Measurements from ENCODE around the gene ATXN2L. TPM values are rescaled to one million over a fixed set of nuclear protein-coding genes. Genes with fewer than 3 reads are reported as not detected.
"Not testable (repeated sequence)": the region's sequence is repeated elsewhere in the genome, so short reads cannot be mapped to it uniquely, and the experiment has no call there.

The ATXN2L gene, protein sequence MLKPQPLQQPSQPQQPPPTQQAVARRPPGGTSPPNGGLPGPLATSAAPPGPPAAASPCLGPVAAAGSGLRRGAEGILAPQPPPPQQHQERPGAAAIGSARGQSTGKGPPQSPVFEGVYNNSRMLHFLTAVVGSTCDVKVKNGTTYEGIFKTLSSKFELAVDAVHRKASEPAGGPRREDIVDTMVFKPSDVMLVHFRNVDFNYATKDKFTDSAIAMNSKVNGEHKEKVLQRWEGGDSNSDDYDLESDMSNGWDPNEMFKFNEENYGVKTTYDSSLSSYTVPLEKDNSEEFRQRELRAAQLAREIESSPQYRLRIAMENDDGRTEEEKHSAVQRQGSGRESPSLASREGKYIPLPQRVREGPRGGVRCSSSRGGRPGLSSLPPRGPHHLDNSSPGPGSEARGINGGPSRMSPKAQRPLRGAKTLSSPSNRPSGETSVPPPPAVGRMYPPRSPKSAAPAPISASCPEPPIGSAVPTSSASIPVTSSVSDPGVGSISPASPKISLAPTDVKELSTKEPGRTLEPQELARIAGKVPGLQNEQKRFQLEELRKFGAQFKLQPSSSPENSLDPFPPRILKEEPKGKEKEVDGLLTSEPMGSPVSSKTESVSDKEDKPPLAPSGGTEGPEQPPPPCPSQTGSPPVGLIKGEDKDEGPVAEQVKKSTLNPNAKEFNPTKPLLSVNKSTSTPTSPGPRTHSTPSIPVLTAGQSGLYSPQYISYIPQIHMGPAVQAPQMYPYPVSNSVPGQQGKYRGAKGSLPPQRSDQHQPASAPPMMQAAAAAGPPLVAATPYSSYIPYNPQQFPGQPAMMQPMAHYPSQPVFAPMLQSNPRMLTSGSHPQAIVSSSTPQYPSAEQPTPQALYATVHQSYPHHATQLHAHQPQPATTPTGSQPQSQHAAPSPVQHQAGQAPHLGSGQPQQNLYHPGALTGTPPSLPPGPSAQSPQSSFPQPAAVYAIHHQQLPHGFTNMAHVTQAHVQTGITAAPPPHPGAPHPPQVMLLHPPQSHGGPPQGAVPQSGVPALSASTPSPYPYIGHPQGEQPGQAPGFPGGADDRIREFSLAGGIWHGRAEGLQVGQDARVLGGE
- total RNA-seq (100 to 1,000 TPM; 242 to 345 TPM), polyA plus RNA-seq (ENCODE audit: insufficient read depth, low read depth, low replicate concordance) (521 TPM)
- long read RNA-seq, donor 1, partial matches to known transcripts: 14 of 14 reads
- long read RNA-seq, donor 1, other reads (novel, unspliced or antisense): 0 of 14 reads
- long read RNA-seq, donor 2, full-length matches to known transcripts: 2 of 9 reads
- long read RNA-seq, donor 2, partial matches to known transcripts: 7 of 9 reads
- long read RNA-seq, donor 2, other reads (novel, unspliced or antisense): 0 of 9 reads

DNA sequence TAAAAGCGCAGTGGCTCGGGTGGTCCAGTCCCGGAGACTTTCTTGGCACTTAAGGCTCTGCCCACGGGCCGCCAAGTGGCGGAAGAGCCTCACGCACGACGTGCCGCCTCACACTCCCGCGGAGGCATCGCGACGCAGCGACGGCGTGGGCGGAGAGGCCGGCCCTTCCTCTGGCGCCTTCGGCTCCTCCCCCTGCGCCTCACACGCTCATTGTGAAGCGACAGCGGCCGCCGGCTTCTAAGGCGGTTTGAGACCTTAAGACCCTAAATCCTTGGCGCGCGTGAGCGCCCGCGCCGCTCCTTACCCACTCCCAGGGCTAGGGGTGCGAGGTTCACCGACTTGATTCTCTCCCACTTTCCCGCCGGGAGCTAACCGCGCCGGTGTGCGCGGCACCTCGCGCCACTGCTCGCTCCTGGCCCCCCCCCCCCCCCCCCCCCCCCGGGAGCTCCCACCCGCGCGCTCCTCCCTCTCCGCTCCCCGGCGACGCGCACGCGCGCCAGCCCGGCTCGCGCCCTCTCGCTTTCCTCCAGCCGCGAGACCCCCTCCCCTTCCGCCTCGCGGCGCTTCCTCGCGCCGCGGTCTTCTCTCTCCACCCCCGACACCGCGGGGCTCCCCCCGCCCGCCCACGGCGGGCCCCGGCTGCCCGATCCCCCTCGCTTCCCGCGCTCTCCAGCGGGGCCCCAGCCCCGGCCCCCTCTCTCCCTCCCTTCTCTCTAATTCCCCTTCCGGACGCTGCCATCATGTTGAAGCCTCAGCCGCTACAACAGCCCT, at the start of gene ATXN2L:
Gene ATXN2L, plus strand, starts transcription at position 480 of the 771 bp plus-strand sequence. Its CDS starts 261 bp downstream, at position 741.
- WGBS, 2 donors: 0 to 1% methylated on average over 33 to 53 of the region's 91 CpGs
- intact Hi-C loops (cut with DNase I; ENCODE audit: low total_unique reads): no loop called here
- H3K36me3 ChIP-seq (ENCODE audit: low read depth, missing control alignments): peaks cover 3% of the 10 kb centered on the region

DNA sequence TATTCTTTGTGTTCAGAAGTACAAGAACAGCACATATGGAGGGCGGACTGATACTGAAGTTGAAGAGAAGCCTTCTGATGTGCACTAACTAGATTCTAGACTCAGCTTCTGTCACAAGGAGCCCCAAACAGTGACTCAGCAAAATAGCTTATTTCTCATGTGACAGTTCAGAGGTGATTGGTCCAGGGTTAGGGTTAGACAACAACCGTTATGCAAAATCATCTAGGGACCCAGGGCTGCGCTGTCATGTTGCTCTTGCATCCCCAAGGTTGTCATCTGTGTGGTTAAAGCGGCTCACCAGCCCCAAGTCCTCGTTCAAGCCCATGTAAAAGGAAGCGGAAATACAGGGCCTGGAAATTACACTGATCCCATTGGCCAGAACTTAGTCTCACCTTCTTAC, 41.1 kb upstream of the ATXN2L start:
- intact Hi-C loops (cut with DNase I; ENCODE audit: low total_unique reads); H3K9me3 ChIP-seq; H3K4me3 ChIP-seq; H3K27ac ChIP-seq; H3K27me3 ChIP-seq; DNase-seq; H3K36me3 ChIP-seq (ENCODE audit: low read depth, missing control alignments); H3K4me1 ChIP-seq: not testable (repeated sequence)
- no CpG with 5 or more reads among the region's 6 CpGs for WGBS, 2 donors

More for the DNA sequence above, at the start of gene ATXN2L:
- peak; percentile 95 for DNase-seq
- Histone ChIP-seq H3K27me3 (no peaks in the 10 kb centered on the region), H3K27ac (peak within 1 kb of the TSS; percentile 95 to 99), H3K9me3 (no peaks in the 10 kb centered on the region), H3K4me3 (peak within 1 kb of the TSS; percentile 74 to 100), H3K4me1 (peaks cover 25% of the 10 kb centered on the region)
- TF ChIP-seq POLR2A (IDR thresholded peaks at IDR 0.05): peak; percentile 2
- TF ChIP-seq, protein P1, sequence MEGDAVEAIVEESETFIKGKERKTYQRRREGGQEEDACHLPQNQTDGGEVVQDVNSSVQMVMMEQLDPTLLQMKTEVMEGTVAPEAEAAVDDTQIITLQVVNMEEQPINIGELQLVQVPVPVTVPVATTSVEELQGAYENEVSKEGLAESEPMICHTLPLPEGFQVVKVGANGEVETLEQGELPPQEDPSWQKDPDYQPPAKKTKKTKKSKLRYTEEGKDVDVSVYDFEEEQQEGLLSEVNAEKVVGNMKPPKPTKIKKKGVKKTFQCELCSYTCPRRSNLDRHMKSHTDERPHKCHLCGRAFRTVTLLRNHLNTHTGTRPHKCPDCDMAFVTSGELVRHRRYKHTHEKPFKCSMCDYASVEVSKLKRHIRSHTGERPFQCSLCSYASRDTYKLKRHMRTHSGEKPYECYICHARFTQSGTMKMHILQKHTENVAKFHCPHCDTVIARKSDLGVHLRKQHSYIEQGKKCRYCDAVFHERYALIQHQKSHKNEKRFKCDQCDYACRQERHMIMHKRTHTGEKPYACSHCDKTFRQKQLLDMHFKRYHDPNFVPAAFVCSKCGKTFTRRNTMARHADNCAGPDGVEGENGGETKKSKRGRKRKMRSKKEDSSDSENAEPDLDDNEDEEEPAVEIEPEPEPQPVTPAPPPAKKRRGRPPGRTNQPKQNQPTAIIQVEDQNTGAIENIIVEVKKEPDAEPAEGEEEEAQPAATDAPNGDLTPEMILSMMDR (IDR thresholded peaks at IDR 0.05): peak in 2 of 3 experiments; percentile 44 to 63

DNA sequence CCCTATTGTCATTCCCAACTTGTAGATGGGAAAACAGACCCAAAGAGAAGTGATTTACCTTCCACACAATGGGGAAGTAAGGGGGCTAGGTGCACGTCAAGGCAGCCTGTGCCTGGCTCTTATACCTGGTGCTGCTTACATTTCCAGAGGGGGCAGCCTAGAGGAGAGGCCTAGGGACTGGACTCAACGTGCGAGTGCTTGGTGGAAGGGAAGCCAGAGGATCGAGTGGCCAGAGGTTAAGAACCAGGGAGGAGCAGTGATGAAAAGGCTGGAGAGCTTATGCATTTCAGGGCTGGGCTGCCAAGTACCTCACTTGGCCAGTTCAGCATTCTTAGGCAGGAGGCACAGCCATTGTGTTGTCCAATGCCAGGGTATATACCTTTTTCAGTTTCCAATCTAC, 40.4 kb upstream of the ATXN2L start:
- H3K27ac ChIP-seq; intact Hi-C loops (cut with DNase I; ENCODE audit: low total_unique reads); H3K36me3 ChIP-seq (ENCODE audit: low read depth, missing control alignments); H3K9me3 ChIP-seq; H3K4me3 ChIP-seq; H3K27me3 ChIP-seq; H3K4me1 ChIP-seq; DNase-seq: not testable (repeated sequence)
- WGBS, 2 donors: no CpG with 5 or more reads among the region's 4 CpGs

DNA sequence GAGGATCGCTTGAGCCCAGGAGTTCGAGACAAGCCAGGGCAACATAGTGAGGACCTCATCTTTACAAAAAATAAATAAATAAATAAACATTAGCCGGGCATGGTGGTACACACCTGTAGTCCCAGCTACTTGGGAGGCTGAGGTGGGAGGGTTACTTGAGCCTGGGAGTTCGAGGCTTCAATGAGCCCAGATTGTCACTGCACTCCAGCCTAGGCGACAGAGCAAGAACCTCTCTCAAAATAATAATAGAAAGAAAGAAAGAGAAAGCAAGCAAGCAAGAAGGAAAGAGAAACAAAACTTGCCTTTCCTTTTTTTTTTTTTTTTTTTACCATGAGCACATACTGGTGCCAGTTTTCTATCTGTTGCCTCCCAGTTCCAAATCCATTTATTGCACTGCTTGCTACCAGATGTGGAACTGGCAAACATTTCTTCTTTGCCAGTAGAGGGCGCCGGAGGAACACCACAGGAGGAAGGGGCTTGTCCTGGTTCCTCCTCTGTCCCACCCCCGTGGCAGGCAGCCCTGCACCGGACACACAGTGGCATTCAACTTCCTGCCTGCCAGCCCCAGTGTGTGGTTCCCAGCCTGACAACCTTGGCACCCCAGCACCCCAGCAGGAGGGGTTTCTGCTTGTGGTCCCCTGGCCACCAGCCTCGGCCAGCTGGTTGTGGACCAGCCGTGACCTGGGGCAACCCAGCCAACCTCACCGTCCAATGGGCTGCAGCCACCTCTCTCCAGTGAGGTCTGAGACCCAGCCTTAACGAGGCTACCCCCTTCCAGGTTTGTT, 20.4 kb upstream of the ATXN2L start:
- WGBS, 2 donors: 54 to 59% methylated on average over 4 to 8 of the region's 13 CpGs
- not testable (repeated sequence) for H3K27ac ChIP-seq

DNA sequence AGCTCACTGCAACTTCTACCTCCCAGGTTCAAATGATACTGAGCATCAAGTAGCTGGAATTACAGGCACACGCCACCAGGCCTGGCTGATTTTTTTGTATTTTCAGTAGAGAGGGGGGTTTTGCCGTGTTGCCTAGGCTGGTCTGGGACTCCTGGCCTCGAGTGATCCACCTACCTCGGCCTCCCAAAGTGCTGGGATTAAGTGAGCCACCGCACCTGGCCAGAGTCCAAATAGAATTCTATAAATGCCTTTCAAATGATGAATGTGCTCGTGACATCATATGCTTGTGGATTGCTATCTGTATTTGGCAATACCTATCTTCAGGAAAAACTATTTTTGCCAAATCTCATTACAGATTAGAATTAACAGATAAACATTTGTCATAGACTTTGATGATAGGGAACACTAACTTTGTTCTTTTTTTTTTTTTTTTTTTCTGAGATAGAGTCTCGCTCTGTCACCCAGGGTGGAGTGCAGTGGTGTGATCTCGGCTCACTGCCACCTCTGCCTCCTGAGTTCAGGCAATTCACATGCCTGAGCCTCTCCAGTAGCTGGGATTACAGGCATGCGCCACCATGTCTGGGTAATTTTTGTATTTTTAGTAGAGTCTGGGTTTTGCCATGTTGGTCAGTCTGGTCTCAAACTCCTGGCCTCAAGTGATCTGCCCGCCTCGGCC, 15.2 kb upstream of the ATXN2L start:
- intact Hi-C loops (cut with DNase I; ENCODE audit: low total_unique reads); H3K27me3 ChIP-seq; DNase-seq; H3K4me3 ChIP-seq; H3K4me1 ChIP-seq; H3K36me3 ChIP-seq (ENCODE audit: low read depth, missing control alignments); H3K27ac ChIP-seq; H3K9me3 ChIP-seq: not testable (repeated sequence)
- no CpG with 5 or more reads among the region's 11 CpGs for WGBS, 2 donors

More for the DNA sequence above, 20.4 kb upstream of the ATXN2L start:
- intact Hi-C loops (cut with DNase I; ENCODE audit: low total_unique reads); H3K36me3 ChIP-seq (ENCODE audit: low read depth, missing control alignments); H3K4me3 ChIP-seq; H3K27me3 ChIP-seq; H3K4me1 ChIP-seq; H3K9me3 ChIP-seq: not testable (repeated sequence)
- TF ChIP-seq, protein P1 (IDR thresholded peaks at IDR 0.05): peak in 2 of 3 experiments; percentile 34 to 53
- DNase-seq: peak; percentile 78

Data from testis (tissue), 5 donors.